Tibial artery (tissue), 4 donors: ENCODE results near the gene PCSK5.

Experiments
- DNase-seq, 2 donors: peaks; one replicate each; pipeline ENCODE4 v3.0.0-alpha.2; 2019
- H3K27ac ChIP-seq, 2 donors: fragments of 200-600 bp; sonication (generic) in 1 of 2; 1 replicate in 1 of 2; 2 replicates in 1 of 2; pipeline ENCODE4 v1.5.1; 2018 to 2019; ENCODE audit warnings: mild to moderate bottlenecking in 1 of 2
- H3K27me3 ChIP-seq, 2 donors: fragments of 200-600 bp; sonication (generic) in 1 of 2; one replicate each; pipeline versions ENCODE4 v1.5.1 to v1.6.0; 2016 to 2019
- H3K36me3 ChIP-seq, 3 donors: fragments of 200-600 bp; sonication (generic) in 2 of 3; one replicate each; pipeline ENCODE4 v1.5.1; 2016 to 2019; ENCODE audit warnings: mild to moderate bottlenecking in 2 of 3
- H3K4me1 ChIP-seq, 4 donors: fragments of 200-600 bp; sonication (generic) in 2 of 4; 1 replicate in 3 of 4; 2 replicates in 1 of 4; pipeline ENCODE4 v1.5.1; 2016 to 2019
- H3K4me3 ChIP-seq, 2 donors: fragments of 200-600 bp; sonication (generic) in 1 of 2; 1 replicate in 1 of 2; 2 replicates in 1 of 2; pipeline ENCODE4 v1.5.1; 2018 to 2019; ENCODE audit warnings: mild to moderate bottlenecking in 2 of 2
- H3K9me3 ChIP-seq, 3 donors: fragments of 200-600 bp; sonication (generic) in 1 of 3; one replicate each; pipeline ENCODE4 v1.5.1; 2016 to 2019
- CTCF ChIP-seq, 2 experiments: fragments of 200-600 bp in 1 of 2; fragments of 450-650 bp in 1 of 2; IDR thresholded peaks; one replicate each; pipeline ENCODE4 v1.5.1; 2017 to 2019; ENCODE audit warnings: antibody characterized with exemption in 2 of 2, mild to moderate bottlenecking in 1 of 2, moderate library complexity in 1 of 2
- intact Hi-C: fragments of 100-400 bp; cut with DNase I; formaldehyde crosslinking; loops from one replicate; pipeline ENCODE4 v1.15.0; 2023; ENCODE audit warnings: low total_unique reads

Gene PCSK5

GRCh38 chr9:75985515-75985914, 95.0 kb downstream of the PCSK5 start:
- Histone ChIP-seq H3K36me3 (peaks cover 6 to 27% (median 10%) of the 10 kb centered on the region in 3 donors), H3K4me1 (no peaks in the 10 kb centered on the region), H3K9me3 (no peaks in the 10 kb centered on the region), H3K4me3 (no peak overlapping the region), H3K27me3 (no peaks in the 10 kb centered on the region), H3K27ac (no peak overlapping the region)
- TF ChIP-seq CTCF (IDR thresholded peaks at IDR 0.05), result no peak
- intact Hi-C loops, result no loop called here
- no peak for DNase-seq

GRCh38 chr9:75988663-75989062, 98.2 kb downstream of the PCSK5 start:
- DNase-seq, result no peak
- no peak overlapping the region for H3K27ac ChIP-seq
- no peak for TF ChIP-seq CTCF (IDR thresholded peaks at IDR 0.05)
- no peak overlapping the region for H3K4me3 ChIP-seq
- H3K4me1 ChIP-seq, result peaks cover 0 to 7% (median 0%) of the 10 kb centered on the region in 4 donors
- H3K9me3 ChIP-seq, result no peaks in the 10 kb centered on the region
- H3K27me3 ChIP-seq, result no peaks in the 10 kb centered on the region
- H3K36me3 ChIP-seq, result peaks cover 6 to 27% (median 10%) of the 10 kb centered on the region in 3 donors
- intact Hi-C loops, result no loop called here

GRCh38 chr9:75990156-75990555, 99.7 kb downstream of the PCSK5 start:
- no peaks in the 10 kb centered on the region for H3K9me3 ChIP-seq
- peaks cover 0 to 16% (median 0%) of the 10 kb centered on the region in 4 donors for H3K4me1 ChIP-seq
- no peak for TF ChIP-seq CTCF (IDR thresholded peaks at IDR 0.05)
- peaks cover 6 to 27% (median 10%) of the 10 kb centered on the region in 3 donors for H3K36me3 ChIP-seq
- H3K4me3 ChIP-seq, result no peak overlapping the region
- DNase-seq, result no peak
- intact Hi-C loops, result no loop called here
- no peaks in the 10 kb centered on the region for H3K27me3 ChIP-seq
- no peak overlapping the region for H3K27ac ChIP-seq

GRCh38 chr9:75990576-75991304, 100.3 kb downstream of the PCSK5 start:
- peaks cover 6 to 27% (median 10%) of the 10 kb centered on the region in 3 donors for H3K36me3 ChIP-seq
- peaks cover 0 to 16% (median 0%) of the 10 kb centered on the region in 4 donors for H3K4me1 ChIP-seq
- no peak overlapping the region for H3K4me3 ChIP-seq
- TF ChIP-seq CTCF (IDR thresholded peaks at IDR 0.05), result no peak
- no peak overlapping the region for H3K27ac ChIP-seq
- intact Hi-C loops, result no loop called here
- H3K9me3 ChIP-seq, result no peaks in the 10 kb centered on the region
- H3K27me3 ChIP-seq, result no peaks in the 10 kb centered on the region
- no peak for DNase-seq

GRCh38 chr9:75992482-75993206, 102.2 kb downstream of the PCSK5 start:
- intact Hi-C loops, result no loop called here
- Histone ChIP-seq H3K4me1 (peaks cover 0 to 28% (median 4%) of the 10 kb centered on the region in 4 donors), H3K9me3 (no peaks in the 10 kb centered on the region), H3K4me3 (no peak overlapping the region), H3K36me3 (peaks cover 0 to 13% (median 5%) of the 10 kb centered on the region in 3 donors), H3K27ac (no peak overlapping the region), H3K27me3 (no peaks in the 10 kb centered on the region)
- DNase-seq, result no peak
- no peak for TF ChIP-seq CTCF (IDR thresholded peaks at IDR 0.05)
